Urothelium cell line (cell line): ENCODE results near the gene DNAJC17.

Source experiments
- DNase-seq: peaks from one replicate; pipeline ENCODE4 v3.0.0; 2011; ENCODE audit warnings: low spot score, mixed read lengths
- FAIRE-seq: peaks from 2 replicates; lab custom pipeline; 2011; peaks lifted over from hg19 to GRCh38; lab: Jason Lieb, UNC

DNAJC17 gene

GRCh38 chr15:40831861-40832260 lies 24.6 kb upstream of the DNAJC17 start:
- no peak for FAIRE-seq
- DNase-seq, result no peak

- DNase-seq (no peak), FAIRE-seq (no peak)
These were observed 23.6 kb upstream of the DNAJC17 start for GRCh38 chr15:40830884-40831283.

GRCh38 chr15:40829115-40829514 lies 21.8 kb upstream of the DNAJC17 start:
- no peak for FAIRE-seq
- no peak for DNase-seq

- FAIRE-seq, result no peak
These were observed 21.3 kb upstream of the DNAJC17 start, which contains the start of gene PPP1R14D for GRCh38 chr15:40828447-40829036. Gene PPP1R14D, minus strand, starts transcription at chr15:40828708. Its CDS starts 67 bp downstream, at chr15:40828641.

GRCh38 chr15:40826423-40827075 lies 19.3 kb upstream of the DNAJC17 start:
- DNase-seq (no peak), FAIRE-seq (no peak)

More at GRCh38 chr15:40828447-40829036, 21.3 kb upstream of the DNAJC17 start, which contains the start of gene PPP1R14D:
- DNase-seq, result no peak

- DNase-seq (no peak), FAIRE-seq (no peak)
These were observed 18.6 kb upstream of the DNAJC17 start for GRCh38 chr15:40825661-40826422.

- DNase-seq (no peak), FAIRE-seq (no peak)
These were observed 16.5 kb upstream of the DNAJC17 start for GRCh38 chr15:40823572-40824343.

GRCh38 chr15:40821195-40821594 lies 13.9 kb upstream of the DNAJC17 start:
- DNase-seq (no peak), FAIRE-seq (no peak)

GRCh38 chr15:40819048-40819447 lies 11.8 kb upstream of the DNAJC17 start:
- FAIRE-seq (no peak), DNase-seq (no peak)

GRCh38 chr15:40815042-40815698 lies 7.9 kb upstream of the DNAJC17 start:
- DNase-seq, result no peak

GRCh38 chr15:40812721-40813425 lies 5.6 kb upstream of the DNAJC17 start:
- FAIRE-seq (no peak), DNase-seq (no peak)

More at GRCh38 chr15:40815042-40815698, 7.9 kb upstream of the DNAJC17 start:
- no peak for FAIRE-seq

GRCh38 chr15:40808861-40809450 lies 1.7 kb upstream of the DNAJC17 start:
- DNase-seq (no peak), FAIRE-seq (no peak)

- no peak for FAIRE-seq
- DNase-seq, result no peak
These were observed 702 bp upstream of the DNAJC17 start for GRCh38 chr15:40807888-40808461.

GRCh38 chr15:40806672-40807027 lies 623 bp downstream of the DNAJC17 start:
- DNase-seq (no peak), FAIRE-seq (no peak)

- DNase-seq, result no peak
These were observed 3.6 kb downstream of the DNAJC17 start for GRCh38 chr15:40803688-40804087.

GRCh38 chr15:40803076-40803475 lies 4.2 kb downstream of the DNAJC17 start:
- no peak for DNase-seq
- no peak for FAIRE-seq

More at GRCh38 chr15:40803688-40804087, 3.6 kb downstream of the DNAJC17 start:
- no peak for FAIRE-seq

- DNase-seq, result no peak
- no peak for FAIRE-seq
These were observed 7.8 kb downstream of the DNAJC17 start for GRCh38 chr15:40799523-40799922.

- FAIRE-seq (no peak), DNase-seq (no peak)
These were observed 10.8 kb downstream of the DNAJC17 start for GRCh38 chr15:40796512-40796911.

GRCh38 chr15:40796041-40796440 lies 11.2 kb downstream of the DNAJC17 start:
- FAIRE-seq (no peak), DNase-seq (no peak)
